K562 (cell line): ENCODE results near the gene EPB41L1.

ENCODE experiments used
- CHD4 ChIP-seq: fragments of 200-600 bp; sonication (generic); IDR thresholded peaks from 3 replicates; pipeline ENCODE4 v1.6.1; 2012; ENCODE audit warnings: low read depth, mild to moderate bottlenecking, mixed read lengths, low read length, inconsistent platforms; ENCODE audit not compliant: insufficient read depth, insufficient replicate concordance, poor library complexity, severe bottlenecking
- FOXM1 ChIP-seq, 2 experiments: fragments of 450-650 bp in 1 of 2; sonication (generic) in 1 of 2; formaldehyde crosslinking in 1 of 2; IDR thresholded peaks; 2 replicates each; pipeline versions ENCODE4 v1.6.1 to v1.9.0; 2017 to 2022; ENCODE audit warnings: low read depth in 2 of 2, mild to moderate bottlenecking in 2 of 2, missing genetic modification reagents in 1 of 2, moderate library complexity in 1 of 2

DNA sequence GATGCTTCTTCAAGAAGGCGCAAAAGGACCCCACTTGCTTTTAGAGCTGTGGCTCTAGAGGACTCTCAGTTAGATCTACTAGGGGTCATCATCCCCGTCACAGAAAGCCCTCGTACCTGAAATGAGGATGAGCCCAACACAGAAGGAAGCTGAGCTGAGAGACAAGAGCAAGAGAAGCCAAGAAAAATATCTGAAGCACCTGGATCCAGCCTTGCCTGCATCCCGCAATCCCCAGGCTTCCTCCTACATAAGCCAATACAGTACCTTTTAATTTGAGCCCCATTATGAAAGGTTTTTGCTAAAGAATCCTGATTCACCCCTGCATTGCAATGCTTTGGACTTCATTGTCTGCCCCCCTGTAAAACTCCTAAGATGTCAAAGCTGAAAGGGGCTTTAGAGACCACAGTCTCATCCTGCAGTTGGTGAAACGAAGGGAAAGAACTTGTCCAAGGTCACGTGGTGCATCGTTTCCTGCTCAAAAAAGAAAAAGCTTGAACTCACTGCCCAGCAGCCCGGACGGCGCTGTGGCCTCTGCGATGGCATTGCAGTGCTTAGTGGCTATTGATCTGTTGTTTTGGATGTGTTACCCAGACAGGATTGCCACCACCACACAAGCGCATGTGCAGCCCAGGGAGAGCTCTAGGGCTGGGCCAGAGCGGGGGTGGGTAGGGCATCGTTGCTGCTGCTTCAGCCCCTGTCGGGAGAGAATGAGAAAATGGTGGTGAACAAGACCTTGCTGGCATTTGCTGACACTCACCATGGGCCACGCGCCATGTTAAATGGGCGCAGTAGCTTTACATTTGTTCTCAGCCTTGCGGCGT is 110.1 kb downstream of the EPB41L1 start:
- TF ChIP-seq CHD4 = no peak
- TF ChIP-seq FOXM1 (IDR thresholded peaks at IDR 0.05; ENCODE audit: low read depth) = no peak
- TF ChIP-seq FOXM1 (CRISPR knock-in tag; IDR thresholded peaks at IDR 0.05; ENCODE audit: low read depth) = no peak
